ENCODE results near the gene CACNA1C. TPM values are rescaled to one million over a fixed set of nuclear protein-coding genes. Genes with fewer than 3 reads are reported as not detected.

The CACNA1C gene
- total RNA-seq, 1 donor from 2014 or later = 1.3 TPM

DNA sequence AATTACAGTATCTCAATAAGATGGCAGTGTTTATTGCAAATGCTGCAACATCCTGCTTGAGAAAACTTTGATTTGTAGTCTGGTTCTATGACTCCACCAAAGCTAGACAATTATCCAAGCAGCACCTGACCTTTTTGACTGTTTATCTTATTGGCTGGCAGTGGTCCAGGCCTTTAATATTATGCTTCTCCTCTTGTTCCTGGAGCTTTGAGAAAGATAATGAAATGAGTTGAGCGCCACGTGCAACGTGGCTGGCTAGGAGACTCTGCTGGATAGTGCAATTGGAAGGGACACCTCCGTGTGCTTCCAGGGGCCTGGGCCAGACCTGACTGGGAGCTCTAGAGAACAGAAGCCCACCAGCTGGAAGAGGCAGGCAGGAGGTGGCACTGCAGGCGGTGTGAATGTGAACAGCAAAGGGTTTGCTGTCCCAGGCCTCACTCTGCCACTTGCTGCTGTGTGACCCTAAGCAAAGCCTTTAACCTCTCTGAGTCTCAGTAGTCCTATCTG lies 349.3 kb downstream of the CACNA1C start:
- Histone ChIP-seq H3K36me3 (ENCODE audit: control insufficient read depth, insufficient read depth, low read length) (no peaks in the 10 kb centered on the region), H3K4me3 (ENCODE audit: low read depth, low read length) (no peak overlapping the region), H3K27me3 (ENCODE audit: control insufficient read depth, insufficient read depth, low read length) (no peaks in the 10 kb centered on the region)
- TF ChIP-seq, protein P1, sequence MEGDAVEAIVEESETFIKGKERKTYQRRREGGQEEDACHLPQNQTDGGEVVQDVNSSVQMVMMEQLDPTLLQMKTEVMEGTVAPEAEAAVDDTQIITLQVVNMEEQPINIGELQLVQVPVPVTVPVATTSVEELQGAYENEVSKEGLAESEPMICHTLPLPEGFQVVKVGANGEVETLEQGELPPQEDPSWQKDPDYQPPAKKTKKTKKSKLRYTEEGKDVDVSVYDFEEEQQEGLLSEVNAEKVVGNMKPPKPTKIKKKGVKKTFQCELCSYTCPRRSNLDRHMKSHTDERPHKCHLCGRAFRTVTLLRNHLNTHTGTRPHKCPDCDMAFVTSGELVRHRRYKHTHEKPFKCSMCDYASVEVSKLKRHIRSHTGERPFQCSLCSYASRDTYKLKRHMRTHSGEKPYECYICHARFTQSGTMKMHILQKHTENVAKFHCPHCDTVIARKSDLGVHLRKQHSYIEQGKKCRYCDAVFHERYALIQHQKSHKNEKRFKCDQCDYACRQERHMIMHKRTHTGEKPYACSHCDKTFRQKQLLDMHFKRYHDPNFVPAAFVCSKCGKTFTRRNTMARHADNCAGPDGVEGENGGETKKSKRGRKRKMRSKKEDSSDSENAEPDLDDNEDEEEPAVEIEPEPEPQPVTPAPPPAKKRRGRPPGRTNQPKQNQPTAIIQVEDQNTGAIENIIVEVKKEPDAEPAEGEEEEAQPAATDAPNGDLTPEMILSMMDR (IDR thresholded peaks at IDR 0.05; ENCODE audit: insufficient read depth, low read length, poor library complexity, severe bottlenecking) = no peak
- no peak for DNase-seq (ENCODE audit: low read depth)

DNA sequence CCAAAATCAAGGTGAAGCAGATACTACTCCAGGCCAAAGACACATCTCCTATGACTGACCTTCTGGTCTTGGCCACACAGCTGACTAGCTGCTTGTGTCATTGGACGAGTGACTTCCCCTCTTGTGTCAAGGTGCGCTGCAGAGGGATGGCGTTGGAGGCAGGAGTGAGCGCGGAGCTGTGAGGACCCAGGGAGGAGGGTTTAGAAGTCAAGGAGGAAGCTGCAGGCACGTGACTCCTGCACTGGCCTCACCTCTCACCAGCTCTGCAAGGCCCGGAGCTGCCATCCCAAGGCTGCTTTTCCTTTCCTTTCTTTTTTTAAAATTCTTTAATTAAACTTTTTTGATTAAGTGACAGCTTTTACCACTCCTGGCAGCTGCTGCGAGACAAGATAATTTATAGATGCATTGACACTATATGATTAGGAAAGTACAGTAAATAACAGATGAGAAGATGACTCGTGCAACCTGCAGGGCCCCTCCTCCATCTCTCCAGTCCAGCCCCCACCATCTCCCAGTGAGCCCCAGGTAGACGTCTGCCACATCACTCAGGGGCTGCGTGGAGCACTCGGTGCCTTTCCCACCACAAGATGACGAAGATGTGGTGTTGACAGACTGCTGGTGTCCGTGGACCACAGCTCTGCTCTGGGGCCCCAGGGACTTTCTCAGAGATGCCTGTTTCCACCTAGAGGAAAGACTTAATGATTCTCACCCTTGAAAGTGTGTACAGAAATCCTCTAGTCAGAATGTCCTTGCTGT lies 350.6 kb downstream of the CACNA1C start:
- Histone ChIP-seq H3K36me3 (ENCODE audit: control insufficient read depth, insufficient read depth, low read length) (no peaks in the 10 kb centered on the region), H3K4me3 (ENCODE audit: low read depth, low read length) (no peak overlapping the region), H3K27me3 (ENCODE audit: control insufficient read depth, insufficient read depth, low read length) (no peaks in the 10 kb centered on the region)
- TF ChIP-seq, protein P1 (IDR thresholded peaks at IDR 0.05; ENCODE audit: insufficient read depth, low read length, poor library complexity, severe bottlenecking) = no peak
- no peak for DNase-seq (ENCODE audit: low read depth)

DNA sequence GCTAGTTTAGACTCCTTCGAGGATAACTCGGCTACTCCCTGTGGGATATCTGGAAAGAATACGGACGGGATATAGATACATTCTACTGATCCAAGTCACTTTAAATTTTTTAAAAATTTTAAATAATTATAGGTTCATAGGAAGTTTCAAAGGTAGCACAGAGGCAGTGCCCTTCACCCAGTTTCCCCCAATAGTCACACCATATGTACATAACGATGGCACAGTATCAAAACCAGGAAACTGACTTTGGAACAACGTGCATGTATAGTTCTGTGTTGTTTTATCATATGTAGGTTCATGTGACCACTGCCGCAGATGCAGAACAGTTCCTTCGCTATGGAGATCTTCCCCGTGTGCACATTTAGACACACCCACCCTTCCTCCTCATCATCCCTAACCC lies 352.3 kb downstream of the CACNA1C start:
- Histone ChIP-seq H3K27me3 (ENCODE audit: control insufficient read depth, insufficient read depth, low read length) (no peaks in the 10 kb centered on the region), H3K36me3 (ENCODE audit: control insufficient read depth, insufficient read depth, low read length) (no peaks in the 10 kb centered on the region), H3K4me3 (ENCODE audit: low read depth, low read length) (no peak overlapping the region)
- TF ChIP-seq, protein P1 (IDR thresholded peaks at IDR 0.05; ENCODE audit: insufficient read depth, low read length, poor library complexity, severe bottlenecking) = no peak
- no peak for DNase-seq (ENCODE audit: low read depth)

DNA sequence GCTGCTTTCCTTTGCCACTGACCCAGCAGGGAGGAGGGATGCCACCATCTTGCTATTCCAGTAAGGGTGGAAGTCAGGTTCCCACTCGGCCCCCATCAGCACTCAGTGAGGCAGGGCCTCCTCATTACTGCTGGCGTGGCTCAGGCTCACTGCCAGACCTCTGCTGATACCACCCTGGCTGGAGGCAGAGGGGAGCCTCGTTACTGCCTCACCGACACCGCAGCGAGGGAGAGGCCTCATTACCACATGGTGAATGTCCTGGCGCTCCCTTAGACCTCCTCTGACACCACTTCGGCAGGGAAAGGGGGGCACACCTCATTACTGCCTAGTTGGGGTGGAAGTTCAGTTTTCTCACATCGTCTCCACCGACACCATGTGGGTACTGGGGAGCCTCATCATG lies 354.1 kb downstream of the CACNA1C start:
- DNase-seq (ENCODE audit: low read depth) = no peak
- H3K4me3 ChIP-seq (ENCODE audit: low read depth, low read length) = no peak overlapping the region
- H3K36me3 ChIP-seq (ENCODE audit: control insufficient read depth, insufficient read depth, low read length) = no peaks in the 10 kb centered on the region
- no peaks in the 10 kb centered on the region for H3K27me3 ChIP-seq (ENCODE audit: control insufficient read depth, insufficient read depth, low read length)
- TF ChIP-seq, protein P1 (IDR thresholded peaks at IDR 0.05; ENCODE audit: insufficient read depth, low read length, poor library complexity, severe bottlenecking) = no peak

DNA sequence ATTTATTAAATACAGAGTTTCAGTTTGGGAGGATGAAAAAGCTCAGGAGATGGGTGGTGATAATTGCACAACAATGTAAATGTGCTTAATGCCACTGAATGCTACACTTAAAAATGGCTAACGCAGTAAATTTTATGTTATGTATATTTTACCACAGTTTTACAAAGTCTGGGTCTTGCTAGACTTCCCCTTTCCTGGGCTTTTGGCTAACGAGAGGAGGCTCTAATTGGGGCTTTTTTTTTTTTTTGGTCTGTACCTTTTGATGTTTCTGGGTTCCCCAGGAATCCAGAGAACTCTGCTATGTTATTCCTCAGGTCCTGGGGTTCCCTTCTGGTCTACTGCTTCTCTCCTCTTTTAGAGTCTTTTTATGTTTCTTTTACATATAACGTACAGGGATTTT lies 355.5 kb downstream of the CACNA1C start:
- no peaks in the 10 kb centered on the region for H3K36me3 ChIP-seq (ENCODE audit: control insufficient read depth, insufficient read depth, low read length)
- H3K4me3 ChIP-seq (ENCODE audit: low read depth, low read length) = no peak overlapping the region
- no peaks in the 10 kb centered on the region for H3K27me3 ChIP-seq (ENCODE audit: control insufficient read depth, insufficient read depth, low read length)
- DNase-seq (ENCODE audit: low read depth) = no peak
- TF ChIP-seq, protein P1 (IDR thresholded peaks at IDR 0.05; ENCODE audit: insufficient read depth, low read length, poor library complexity, severe bottlenecking) = no peak

Data from kidney epithelial cell (primary cell).